GM12878 (cell line): ENCODE data around the gene EPB41L2. TPM values are rescaled to one million over a fixed set of nuclear protein-coding genes. Genes with fewer than 3 reads are reported as not detected.

Experiments
- ATAC-seq: fragments of 200-7000 bp; cut with Tn5 transposase; 3 replicates; pipeline ENCODE4 v1.9.1; 2020; ENCODE audit warnings: mild to moderate bottlenecking, moderate library complexity
- BruUV-seq: library from RNA; stranded (reverse); fragments of 400-500 nt; replicated peaks from 2 replicates; lab custom pipeline; 2021; lab: Mats Ljungman, UMichigan
- CTCF ChIA-PET: fragments of 300-600 bp; sonication (Branson Sonifier 250); formaldehyde crosslinking; extraction: SDS; loops from one replicate; lab custom pipeline; 2021; ENCODE audit warnings: inconsistent platforms; lab: Yijun Ruan, JAX
- POLR2A ChIA-PET: fragments of 350-600 bp; formaldehyde crosslinking; extraction: SDS; loops from one replicate; lab custom pipeline; 2021; ENCODE audit warnings: inconsistent platforms; lab: Charles Lee
- RAD21 ChIA-PET: fragments of 300-600 bp; sonication (Branson Sonifier 250); formaldehyde crosslinking; loops from one replicate; lab custom pipeline; 2023; ENCODE audit warnings: antibody characterized with exemption; ENCODE audit not compliant: unreplicated experiment; lab: Charles Lee
- SMC1A ChIA-PET: fragments of 300-600 bp; sonication (Branson Sonifier 250); formaldehyde crosslinking; loops from one replicate; lab custom pipeline; 2023; ENCODE audit not compliant: unreplicated experiment, uncharacterized antibody; lab: Charles Lee
- DNase-seq: peaks from one replicate; pipeline ENCODE4 v3.0.0-alpha.2; 2011; ENCODE audit warnings: low read depth, low spot score
- FAIRE-seq: peaks from 3 replicates; lab custom pipeline; 2011; peaks lifted over from hg19 to GRCh38; lab: Jason Lieb, UNC
- H2AFZ ChIP-seq: 2 replicates; pipeline ENCODE4 v1.6.0; 2011; ENCODE audit warnings: low read depth, low read length, control low read depth; ENCODE audit not compliant: control insufficient read depth
- H3K27ac ChIP-seq: 2 replicates; pipeline ENCODE4 v1.5.1; 2011; ENCODE audit warnings: control low read depth; ENCODE audit not compliant: control insufficient read depth, insufficient read depth
- H3K27me3 ChIP-seq, 2 experiments: replicated peaks in 1 of 2; 2 replicates each; pipeline versions ENCODE4 v1.6.0 to v1.6.1; 2011; ENCODE audit warnings: low read length in 1 of 2; ENCODE audit not compliant: control insufficient read depth in 2 of 2, insufficient read depth in 2 of 2
- H3K36me3 ChIP-seq, 2 experiments: 2 replicates each; pipeline ENCODE4 v1.5.1; 2011; ENCODE audit warnings: low read length in 1 of 2; ENCODE audit not compliant: control insufficient read depth in 2 of 2, insufficient read depth in 2 of 2
- H3K4me1 ChIP-seq: 2 replicates; pipeline ENCODE4 v1.6.1; 2011; ENCODE audit warnings: mild to moderate bottlenecking, low read length, moderate library complexity, mixed read lengths; ENCODE audit not compliant: control insufficient read depth, insufficient read depth
- H3K4me2 ChIP-seq: 2 replicates; pipeline ENCODE4 v1.6.0; 2011; ENCODE audit warnings: control low read depth; ENCODE audit not compliant: control insufficient read depth, insufficient read depth
- H3K4me3 ChIP-seq: fragments of 200-600 bp; sonication (generic); 2 replicates; pipeline ENCODE4 v1.5.1; 2016
- H3K79me2 ChIP-seq: 2 replicates; pipeline ENCODE4 v1.6.0; 2011; ENCODE audit warnings: low read length; ENCODE audit not compliant: control insufficient read depth, insufficient read depth
- H3K9ac ChIP-seq: 2 replicates; pipeline ENCODE4 v1.8.0; 2011; ENCODE audit warnings: low read length, control low read depth, mixed read lengths; ENCODE audit not compliant: control insufficient read depth, insufficient read depth
- H3K9me3 ChIP-seq: replicated peaks from 3 replicates; pipeline ENCODE4 v1.5.1; 2011; ENCODE audit warnings: mild to moderate bottlenecking, low read length; ENCODE audit not compliant: control insufficient read depth, insufficient read depth
- H4K20me1 ChIP-seq: 2 replicates; pipeline ENCODE4 v1.6.0; 2011; ENCODE audit not compliant: control insufficient read depth, insufficient read depth
- BACH1 ChIP-seq: fragments of 450-650 bp; IDR thresholded peaks from 2 replicates; pipeline ENCODE4 v1.6.1; 2017; ENCODE audit warnings: mild to moderate bottlenecking, borderline replicate concordance
- CREM ChIP-seq: IDR thresholded peaks from 2 replicates; pipeline ENCODE4 v1.6.1; 2014; ENCODE audit warnings: antibody characterized with exemption, low read depth
- EED ChIP-seq: sonication (generic); IDR thresholded peaks from 2 replicates; pipeline ENCODE4 v1.6.1; 2016; ENCODE audit warnings: antibody characterized with exemption, low read depth
- ESRRA ChIP-seq: IDR thresholded peaks from 2 replicates; pipeline ENCODE4 v1.6.1; 2012; ENCODE audit warnings: mild to moderate bottlenecking, low read length, improper control_type of control experiment
- IRF4 ChIP-seq: IDR thresholded peaks from 2 replicates; pipeline ENCODE4 v1.6.1; 2011; ENCODE audit warnings: low read depth, low read length
- NFIC ChIP-seq: IDR thresholded peaks from 2 replicates; pipeline ENCODE4 v1.6.1; 2012; ENCODE audit warnings: low read depth, mild to moderate bottlenecking, inconsistent platforms, low read length, moderate library complexity
- PAX5 ChIP-seq: IDR thresholded peaks from 2 replicates; pipeline ENCODE4 v1.6.1; 2011; ENCODE audit warnings: low read depth, low read length, borderline replicate concordance
- PML ChIP-seq: IDR thresholded peaks from 2 replicates; pipeline ENCODE4 v1.6.1; 2012; ENCODE audit warnings: low read length, inconsistent platforms
- POLR2A ChIP-seq: IDR thresholded peaks from 2 replicates; pipeline ENCODE4 v1.6.1; 2011; ENCODE audit warnings: low read depth, mild to moderate bottlenecking, low read length
- TBL1XR1 ChIP-seq: IDR thresholded peaks from 2 replicates; pipeline ENCODE4 v1.6.1; 2012; ENCODE audit warnings: low read depth, low read length, improper control_type of control experiment
- YBX1 ChIP-seq: fragments of 450-650 bp; IDR thresholded peaks from 2 replicates; pipeline ENCODE4 v1.6.1; 2016; ENCODE audit warnings: antibody characterized with exemption
- in situ Hi-C: fragments of 300-500 bp; cut with MboI; formaldehyde crosslinking; loops from 9 replicates; pipeline ENCODE4 v1.14.3; 2018; ENCODE audit warnings: mixed read lengths
- intact Hi-C: fragments of 100-400 bp; cut with micrococcal nuclease; formaldehyde crosslinking; loops from one replicate; pipeline ENCODE4 v1.14.2; 2022; ENCODE audit not compliant: unreplicated experiment
- polyA plus RNA-seq, 11 experiments: library from polyadenylated mRNA; depleted of rRNA in 4 of 11; unstranded in 6 of 11; stranded (reverse) in 5 of 11; fragments of >200 nt; fragmentation: Nextera tagmentation in 4 of 11; fragmentation: Illumina TruSeq in 1 of 11; extraction: Ambion mirVana in 4 of 11; extraction: Trizol in 1 of 11; gene quantifications; 1 replicate in 1 of 11; 2 replicates in 10 of 11; pipeline versions ENCODE4 v1.2.1 to v1.2.3, GENCODE V29; 2011 to 2016; ENCODE audit warnings: inconsistent platforms in 2 of 11, missing spikeins in 2 of 11, low read depth in 1 of 11
- total RNA-seq, 4 experiments: library from RNA; depleted of rRNA in 3 of 4; stranded (reverse); fragments of >200 nt in 3 of 4; fragmentation: Illumina TruSeq in 1 of 4; extraction: Trizol in 1 of 4; gene quantifications; 2 replicates each; pipeline versions ENCODE4 v1.2.1 to v1.2.3, GENCODE V29; 2013 to 2021
- TF ChIP-seq, protein P1 (sequence below): fragments of 450-650 bp; conservative IDR thresholded peaks from 2 replicates; pipeline ENCODE4 v1.6.1; 2017; ENCODE audit warnings: mild to moderate bottlenecking, moderate library complexity
- TF ChIP-seq, protein P2 (sequence below): fragments of 450-650 bp; IDR thresholded peaks from 2 replicates; pipeline ENCODE4 v1.6.1; 2014; ENCODE audit warnings: mild to moderate bottlenecking
- TF ChIP-seq, protein P3 (sequence below): IDR thresholded peaks from 2 replicates; pipeline ENCODE4 v1.6.1; 2011; ENCODE audit warnings: mild to moderate bottlenecking, low read depth, low read length, moderate library complexity; ENCODE audit not compliant: insufficient replicate concordance

EPB41L2 gene
- total and polyA plus RNA-seq, 10 of the 15 experiments (the other 5 are each of a cell fraction or from before 2014, with no cell fraction given) = 7.4 to 41.6 (median 19.0) TPM

DNA sequence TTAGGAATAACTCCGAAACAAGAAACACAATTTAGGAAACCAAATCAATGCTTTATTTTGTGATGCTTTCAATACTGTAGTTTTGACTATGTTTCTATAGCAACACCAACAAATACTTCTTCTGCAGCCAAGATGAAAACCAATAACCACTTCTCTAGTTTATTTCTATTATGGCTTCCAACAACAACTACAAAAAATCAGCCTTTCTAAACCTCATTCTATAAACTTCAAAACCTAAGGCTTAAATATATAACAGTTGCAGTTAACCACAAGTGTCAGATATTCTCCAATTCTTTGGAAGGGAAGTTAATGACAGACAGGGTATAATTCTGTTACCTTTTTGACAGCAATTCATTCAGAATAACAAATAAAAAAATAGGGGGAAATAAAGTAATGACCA lies 80.9 kb downstream of the EPB41L2 start (continued):
- no peak for TF ChIP-seq ESRRA
- TF ChIP-seq, all 136 proteins: peak for 0

DNA sequence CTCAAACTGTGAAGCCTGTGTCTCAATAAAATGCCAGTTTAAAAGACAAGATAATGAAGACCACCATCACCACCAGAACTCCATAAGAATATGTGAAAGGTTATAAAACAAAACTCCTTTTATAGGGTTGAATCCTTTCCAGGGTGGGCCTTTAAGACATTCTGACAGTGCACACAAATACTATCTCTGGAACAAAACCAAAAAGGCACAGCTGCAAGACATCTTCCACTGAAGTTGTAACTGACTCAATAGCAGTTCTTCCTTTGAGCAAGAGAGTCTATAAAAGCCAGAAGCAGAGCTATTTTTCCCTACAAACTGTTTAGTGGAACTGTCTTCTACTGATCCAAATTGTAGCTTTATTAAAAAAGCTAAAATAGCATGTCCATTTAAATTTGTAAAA lies 81.6 kb downstream of the EPB41L2 start:
- in situ Hi-C loops = no loop called here
- ChIA-PET SMC1A (interaction anchor here (1.1 to 2.2 kb wide), 5 partner anchors 14 to 97 kb away, joined by 3 to 5 read pairs (median 3); no protein-coding TSS in a partner anchor), CTCF (interaction anchor here (0.6 to 0.8 kb wide), 2 partner anchors 96 to 170 kb away, joined by 3 read pairs; no protein-coding TSS in a partner anchor), POLR2A (no interaction called here), RAD21 (no interaction called here)
- Histone ChIP-seq H3K4me1 (peaks cover 7% of the 10 kb centered on the region; the same call in 1 of the 2 replicates), H4K20me1 (no peaks in the 10 kb centered on the region), H3K27me3 (no peaks in the 10 kb centered on the region), H3K79me2 (no peaks in the 10 kb centered on the region; the same call in none of the 2 replicates), H3K4me3 (no peak overlapping the region), H3K4me2 (no peak overlapping the region), H3K9ac (no peak overlapping the region), H3K36me3 (no peaks in the 10 kb centered on the region; a peak in 1 of 4 replicates), H3K9me3 (peaks cover 7% of the 10 kb centered on the region; the same call in 1 of the 3 replicates), H2AFZ (no peak overlapping the region), H3K27ac (no peak overlapping the region)
- no peak for TF ChIP-seq POLR2A
- TF ChIP-seq, protein P1, sequence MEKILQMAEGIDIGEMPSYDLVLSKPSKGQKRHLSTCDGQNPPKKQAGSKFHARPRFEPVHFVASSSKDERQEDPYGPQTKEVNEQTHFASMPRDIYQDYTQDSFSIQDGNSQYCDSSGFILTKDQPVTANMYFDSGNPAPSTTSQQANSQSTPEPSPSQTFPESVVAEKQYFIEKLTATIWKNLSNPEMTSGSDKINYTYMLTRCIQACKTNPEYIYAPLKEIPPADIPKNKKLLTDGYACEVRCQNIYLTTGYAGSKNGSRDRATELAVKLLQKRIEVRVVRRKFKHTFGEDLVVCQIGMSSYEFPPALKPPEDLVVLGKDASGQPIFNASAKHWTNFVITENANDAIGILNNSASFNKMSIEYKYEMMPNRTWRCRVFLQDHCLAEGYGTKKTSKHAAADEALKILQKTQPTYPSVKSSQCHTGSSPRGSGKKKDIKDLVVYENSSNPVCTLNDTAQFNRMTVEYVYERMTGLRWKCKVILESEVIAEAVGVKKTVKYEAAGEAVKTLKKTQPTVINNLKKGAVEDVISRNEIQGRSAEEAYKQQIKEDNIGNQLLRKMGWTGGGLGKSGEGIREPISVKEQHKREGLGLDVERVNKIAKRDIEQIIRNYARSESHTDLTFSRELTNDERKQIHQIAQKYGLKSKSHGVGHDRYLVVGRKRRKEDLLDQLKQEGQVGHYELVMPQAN = no peak
- no peak for TF ChIP-seq YBX1
- TF ChIP-seq CREM = no peak
- no peak for TF ChIP-seq PML
- no peak for TF ChIP-seq TBL1XR1
- TF ChIP-seq, protein P2, sequence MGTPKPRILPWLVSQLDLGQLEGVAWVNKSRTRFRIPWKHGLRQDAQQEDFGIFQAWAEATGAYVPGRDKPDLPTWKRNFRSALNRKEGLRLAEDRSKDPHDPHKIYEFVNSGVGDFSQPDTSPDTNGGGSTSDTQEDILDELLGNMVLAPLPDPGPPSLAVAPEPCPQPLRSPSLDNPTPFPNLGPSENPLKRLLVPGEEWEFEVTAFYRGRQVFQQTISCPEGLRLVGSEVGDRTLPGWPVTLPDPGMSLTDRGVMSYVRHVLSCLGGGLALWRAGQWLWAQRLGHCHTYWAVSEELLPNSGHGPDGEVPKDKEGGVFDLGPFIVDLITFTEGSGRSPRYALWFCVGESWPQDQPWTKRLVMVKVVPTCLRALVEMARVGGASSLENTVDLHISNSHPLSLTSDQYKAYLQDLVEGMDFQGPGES = no peak
- no peak for TF ChIP-seq IRF4
- no peak for TF ChIP-seq PAX5
- TF ChIP-seq NFIC = no peak
- TF ChIP-seq EED = no peak
- TF ChIP-seq, protein P3, sequence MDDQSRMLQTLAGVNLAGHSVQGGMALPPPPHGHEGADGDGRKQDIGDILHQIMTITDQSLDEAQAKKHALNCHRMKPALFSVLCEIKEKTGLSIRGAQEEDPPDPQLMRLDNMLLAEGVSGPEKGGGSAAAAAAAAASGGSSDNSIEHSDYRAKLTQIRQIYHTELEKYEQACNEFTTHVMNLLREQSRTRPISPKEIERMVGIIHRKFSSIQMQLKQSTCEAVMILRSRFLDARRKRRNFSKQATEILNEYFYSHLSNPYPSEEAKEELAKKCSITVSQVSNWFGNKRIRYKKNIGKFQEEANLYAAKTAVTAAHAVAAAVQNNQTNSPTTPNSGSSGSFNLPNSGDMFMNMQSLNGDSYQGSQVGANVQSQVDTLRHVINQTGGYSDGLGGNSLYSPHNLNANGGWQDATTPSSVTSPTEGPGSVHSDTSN = no peak
- no peak for TF ChIP-seq BACH1
- DNase-seq (no peak), FAIRE-seq (no peak), ATAC-seq (no peak)
- intact Hi-C loops = no loop called here
- no TSS peak for BruUV-seq
